HG02885 (cell line): ENCODE measurements around the gene TRAPPC4.
"Not testable (repeated sequence)": the region's sequence is repeated elsewhere in the genome, so short reads cannot be mapped to it uniquely, and the experiment has no call there.

Experiments
- ATAC-seq: cut with Tn5 transposase; IDR thresholded peaks from one replicate; pipeline ENCODE4 v1.9.1; 2021; ENCODE audit warnings: mild to moderate bottlenecking; ENCODE audit not compliant: unreplicated experiment, poor library complexity

TRAPPC4 gene

GRCh38 chr11:119012629-119013170 lies 5.9 kb upstream of the TRAPPC4 start:
- ATAC-seq, result no peak

GRCh38 chr11:119014209-119014924 lies 4.2 kb upstream of the TRAPPC4 start:
- ATAC-seq, result no peak

- ATAC-seq, result no peak
Measured at GRCh38 chr11:119015054-119015611, 3.4 kb upstream of the TRAPPC4 start.

- ATAC-seq, result no peak
Measured at GRCh38 chr11:119016216-119017009, 2.2 kb upstream of the TRAPPC4 start.

- ATAC-seq, result not testable (repeated sequence)
Measured at GRCh38 chr11:119017377-119017776, 1.2 kb upstream of the TRAPPC4 start.

- ATAC-seq, result no peak
Measured at GRCh38 chr11:119019996-119020395, 1.4 kb downstream of the TRAPPC4 start.

- no peak for ATAC-seq
Measured at GRCh38 chr11:119021631-119022030, 3.1 kb downstream of the TRAPPC4 start.

GRCh38 chr11:119023741-119024140 lies 5.2 kb downstream of the TRAPPC4 start:
- no peak for ATAC-seq

GRCh38 chr11:119024430-119025098 lies 6.0 kb downstream of the TRAPPC4 start:
- no peak for ATAC-seq

- no peak for ATAC-seq
Measured at GRCh38 chr11:119025099-119025473, 6.5 kb downstream of the TRAPPC4 start.

- no peak for ATAC-seq
Measured at GRCh38 chr11:119025541-119025940, 7.0 kb downstream of the TRAPPC4 start.

GRCh38 chr11:119025978-119026766 lies 7.6 kb downstream of the TRAPPC4 start:
- no peak for ATAC-seq

- no peak for ATAC-seq
Measured at GRCh38 chr11:119026970-119027369, 8.4 kb downstream of the TRAPPC4 start.

- no peak for ATAC-seq
Measured at GRCh38 chr11:119027561-119028345, 9.2 kb downstream of the TRAPPC4 start.

GRCh38 chr11:119028346-119029068 lies 9.9 kb downstream of the TRAPPC4 start:
- no peak for ATAC-seq

GRCh38 chr11:119029069-119029339 lies 10.4 kb downstream of the TRAPPC4 start:
- no peak for ATAC-seq

GRCh38 chr11:119029340-119030028 lies 10.9 kb downstream of the TRAPPC4 start:
- ATAC-seq, result peak; percentile 1

- ATAC-seq, result peak; percentile 20
Measured at GRCh38 chr11:119030029-119030328, 11.4 kb downstream of the TRAPPC4 start.
